Right atrium auricular region (tissue), 2 donors: ENCODE results near the gene HAUS8. TPM values are rescaled to one million over a fixed set of nuclear protein-coding genes. Genes with fewer than 3 reads are reported as not detected.
"Not testable (repeated sequence)": the region's sequence is repeated elsewhere in the genome, so short reads cannot be mapped to it uniquely, and the experiment has no call there.

Experiments used
- DNase-seq: peaks from one replicate; pipeline ENCODE4 v3.0.0-alpha.2; 2019; ENCODE audit warnings: low spot score
- H3K27ac ChIP-seq, 2 donors: fragments of 200-600 bp; sonication (generic); 1 replicate in 1 of 2; 2 replicates in 1 of 2; pipeline ENCODE4 v1.5.1; 2016 to 2019
- H3K27me3 ChIP-seq, 2 donors: fragments of 200-600 bp; sonication (generic); one replicate each; pipeline versions ENCODE4 v1.5.1 to v1.6.0; 2017 to 2019
- H3K36me3 ChIP-seq: fragments of 200-600 bp; sonication (generic); one replicate; pipeline ENCODE4 v1.5.1; 2016
- H3K4me1 ChIP-seq, 2 donors: fragments of 200-600 bp; sonication (generic); one replicate each; pipeline versions ENCODE4 v1.5.1 to v1.6.0; 2017 to 2019
- H3K4me3 ChIP-seq, 2 donors: fragments of 200-600 bp; sonication (generic); 1 replicate in 1 of 2; 2 replicates in 1 of 2; pipeline ENCODE4 v1.5.1; 2017 to 2019; ENCODE audit warnings: mild to moderate bottlenecking in 1 of 2, moderate library complexity in 1 of 2
- H3K9me3 ChIP-seq, 2 donors: fragments of 200-600 bp; sonication (generic); one replicate each; pipeline ENCODE4 v1.5.1; 2019
- total RNA-seq, 2 donors: library from RNA; depleted of rRNA; stranded (reverse); fragments of >200 nt; gene quantifications; one replicate each; pipeline ENCODE4 v1.1.0, GENCODE V29; 2016
- TF ChIP-seq, protein P1 (sequence below), 2 donors: fragments of 200-600 bp; sonication (generic); IDR thresholded peaks; one replicate each; pipeline ENCODE4 v1.5.1; 2019; ENCODE audit warnings: antibody characterized with exemption in 2 of 2

The HAUS8 gene
- total RNA-seq, 2 donors from 2014 or later, result 2.5 to 5.0 TPM

DNA sequence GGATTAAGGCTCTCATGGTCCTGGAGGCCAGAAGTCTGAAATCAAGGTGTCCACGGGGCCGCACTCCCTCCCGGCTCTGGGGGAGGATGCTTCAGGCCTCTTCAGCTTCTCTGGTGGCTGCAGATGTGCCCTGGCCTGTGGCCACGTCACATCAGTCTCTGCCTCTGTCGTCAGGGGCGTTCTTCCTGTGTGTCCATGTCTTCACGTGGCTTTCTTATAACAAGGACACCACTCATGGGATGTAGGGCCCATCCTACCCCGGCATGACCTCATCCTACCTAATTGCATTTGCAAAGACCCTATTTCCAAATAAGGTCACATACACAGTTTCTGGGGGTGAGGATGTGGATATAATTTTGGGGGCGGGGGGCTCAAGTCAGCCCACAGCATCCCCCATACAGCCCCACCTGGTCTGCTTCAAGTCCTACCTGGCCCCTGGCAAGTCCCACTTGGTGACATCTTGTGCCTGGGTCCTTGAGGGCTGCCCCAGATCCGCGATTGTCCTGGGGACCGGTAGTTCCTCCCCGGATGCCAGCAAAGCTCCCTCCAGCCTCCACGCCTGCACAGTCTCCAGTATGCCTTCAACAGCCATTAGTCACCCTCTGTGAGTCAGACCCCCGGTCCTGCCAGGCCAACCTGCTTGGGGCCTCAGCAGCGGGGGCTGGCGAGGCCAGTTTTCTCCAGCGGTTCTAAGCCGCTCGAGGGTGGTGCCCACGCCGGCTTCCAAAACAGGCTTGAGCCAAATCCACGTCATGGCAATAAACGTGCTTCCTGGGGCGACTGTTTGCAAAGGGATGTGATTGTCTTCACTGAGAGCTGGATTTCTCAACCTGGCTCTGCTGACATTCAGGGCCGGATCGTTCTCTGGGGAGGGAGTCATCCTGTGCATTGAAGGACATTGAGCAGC, 32.5 kb upstream of the HAUS8 start:
- TF ChIP-seq, protein P1, sequence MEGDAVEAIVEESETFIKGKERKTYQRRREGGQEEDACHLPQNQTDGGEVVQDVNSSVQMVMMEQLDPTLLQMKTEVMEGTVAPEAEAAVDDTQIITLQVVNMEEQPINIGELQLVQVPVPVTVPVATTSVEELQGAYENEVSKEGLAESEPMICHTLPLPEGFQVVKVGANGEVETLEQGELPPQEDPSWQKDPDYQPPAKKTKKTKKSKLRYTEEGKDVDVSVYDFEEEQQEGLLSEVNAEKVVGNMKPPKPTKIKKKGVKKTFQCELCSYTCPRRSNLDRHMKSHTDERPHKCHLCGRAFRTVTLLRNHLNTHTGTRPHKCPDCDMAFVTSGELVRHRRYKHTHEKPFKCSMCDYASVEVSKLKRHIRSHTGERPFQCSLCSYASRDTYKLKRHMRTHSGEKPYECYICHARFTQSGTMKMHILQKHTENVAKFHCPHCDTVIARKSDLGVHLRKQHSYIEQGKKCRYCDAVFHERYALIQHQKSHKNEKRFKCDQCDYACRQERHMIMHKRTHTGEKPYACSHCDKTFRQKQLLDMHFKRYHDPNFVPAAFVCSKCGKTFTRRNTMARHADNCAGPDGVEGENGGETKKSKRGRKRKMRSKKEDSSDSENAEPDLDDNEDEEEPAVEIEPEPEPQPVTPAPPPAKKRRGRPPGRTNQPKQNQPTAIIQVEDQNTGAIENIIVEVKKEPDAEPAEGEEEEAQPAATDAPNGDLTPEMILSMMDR (IDR thresholded peaks at IDR 0.05), result no peak
- H3K27me3 ChIP-seq, result no peaks in the 10 kb centered on the region
- no peaks in the 10 kb centered on the region for H3K9me3 ChIP-seq
- H3K4me1 ChIP-seq, result peaks cover 0 to 46% of the 10 kb centered on the region in 2 donors
- peak overlapping the region; percentile 79 to 80 for H3K27ac ChIP-seq
- no peak overlapping the region for H3K4me3 ChIP-seq
- H3K36me3 ChIP-seq, result peaks cover 27% of the 10 kb centered on the region
- peak; percentile 98 for DNase-seq

DNA sequence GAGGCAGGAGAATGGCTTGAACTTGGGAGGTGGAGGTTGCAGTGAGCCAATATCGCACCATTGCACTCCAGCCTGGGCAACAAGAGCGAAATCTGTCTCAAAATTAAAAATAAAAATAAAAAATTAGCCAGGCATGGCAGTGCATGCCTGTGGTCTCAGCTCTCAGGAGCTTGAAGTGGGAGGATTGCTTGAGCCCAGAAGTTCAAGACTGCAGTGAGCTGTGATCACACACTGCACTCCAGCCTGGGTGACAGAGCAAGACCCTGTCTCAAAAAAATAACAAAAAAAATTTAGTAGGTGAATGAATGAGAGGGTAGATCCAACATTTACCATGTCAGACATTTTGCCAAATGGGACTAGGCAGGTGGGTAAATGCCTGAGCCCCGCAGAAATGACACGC, 31.7 kb upstream of the HAUS8 start:
- not testable (repeated sequence) for H3K4me3 ChIP-seq, H3K9me3 ChIP-seq, H3K27me3 ChIP-seq, DNase-seq
- Histone ChIP-seq H3K4me1 (peaks cover 0 to 37% of the 10 kb centered on the region in 2 donors), H3K36me3 (peaks cover 35% of the 10 kb centered on the region), H3K27ac (peak overlapping the region; percentile 79 to 80)

DNA sequence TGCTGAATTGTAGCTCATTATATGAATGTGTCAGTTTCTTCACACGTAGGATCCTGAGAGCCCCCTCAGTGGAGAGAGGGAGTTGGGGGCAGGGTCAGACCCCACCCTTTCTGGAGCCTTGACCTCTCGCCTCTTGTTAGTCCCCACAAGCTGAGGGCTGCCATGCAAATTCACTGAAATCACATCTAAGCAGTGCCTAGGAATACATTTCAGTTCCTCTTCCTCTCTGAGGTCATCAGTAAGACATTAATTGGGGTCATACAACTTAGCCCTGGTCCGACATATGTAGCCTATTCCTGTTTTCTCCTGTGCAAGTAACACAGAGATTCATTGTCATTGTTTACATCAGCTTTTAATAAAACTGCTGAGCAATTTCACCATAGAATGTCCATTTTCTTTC, 30.3 kb upstream of the HAUS8 start:
- Histone ChIP-seq H3K36me3 (peaks cover 30% of the 10 kb centered on the region), H3K27me3 (no peaks in the 10 kb centered on the region), H3K4me3 (no peak overlapping the region), H3K27ac (no peak overlapping the region), H3K9me3 (no peaks in the 10 kb centered on the region), H3K4me1 (peaks cover 0 to 33% of the 10 kb centered on the region in 2 donors)
- TF ChIP-seq, protein P1 (IDR thresholded peaks at IDR 0.05), result no peak
- DNase-seq, result no peak

DNA sequence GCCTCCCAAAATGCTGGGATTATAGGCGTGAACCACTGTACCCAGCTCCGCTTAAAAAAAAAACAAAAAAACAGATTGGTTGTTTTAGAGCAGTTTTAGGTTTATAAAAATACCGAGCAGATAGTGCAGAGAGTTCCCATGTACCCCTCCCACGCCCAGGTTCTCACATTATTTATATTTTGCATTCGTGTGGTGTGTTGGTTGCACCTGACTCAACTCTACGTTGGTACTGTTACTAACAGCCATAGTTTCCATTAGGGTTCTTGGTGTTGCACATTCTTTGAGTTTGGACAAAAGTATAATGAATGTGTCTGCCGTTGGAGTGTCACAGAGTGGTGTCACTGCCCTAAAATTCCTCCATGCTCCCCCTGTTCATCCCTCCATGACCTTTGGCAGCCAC, 29.4 kb upstream of the HAUS8 start:
- H3K36me3 ChIP-seq, result peaks cover 27% of the 10 kb centered on the region
- TF ChIP-seq, protein P1 (IDR thresholded peaks at IDR 0.05), result no peak
- no peak for DNase-seq

DNA sequence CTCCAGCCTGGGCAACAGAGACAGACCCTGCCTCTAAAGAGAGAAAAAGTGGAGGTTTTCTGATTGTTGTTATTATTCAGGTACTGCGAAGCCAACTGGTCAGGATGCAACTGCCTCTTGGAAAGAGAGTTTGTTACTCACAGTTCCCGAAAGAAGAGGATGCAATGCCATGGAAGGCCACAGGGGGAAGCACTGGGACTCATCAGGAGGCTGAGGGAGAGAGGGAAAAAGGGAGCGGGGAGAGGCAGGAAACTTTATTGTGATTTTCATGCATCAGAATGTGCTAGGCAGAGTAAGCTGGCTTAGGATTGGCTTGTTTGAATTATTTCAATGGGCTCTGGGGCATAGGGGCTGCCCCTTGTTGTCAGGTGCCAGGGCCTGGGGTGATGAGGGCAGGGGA, 27.9 kb upstream of the HAUS8 start:
- TF ChIP-seq, protein P1 (IDR thresholded peaks at IDR 0.05), result peak in 1 of 2 donors; percentile 49
- no peak overlapping the region for H3K27ac ChIP-seq
- no peak overlapping the region for H3K4me3 ChIP-seq
- H3K36me3 ChIP-seq, result peaks cover 27% of the 10 kb centered on the region
- DNase-seq, result no peak
- H3K27me3 ChIP-seq, result no peaks in the 10 kb centered on the region
- no peaks in the 10 kb centered on the region for H3K9me3 ChIP-seq
- peaks cover 0 to 17% of the 10 kb centered on the region in 2 donors for H3K4me1 ChIP-seq

More for the DNA sequence above, 29.4 kb upstream of the HAUS8 start:
- Histone ChIP-seq H3K27ac (no peak overlapping the region), H3K4me3 (no peak overlapping the region), H3K27me3 (no peaks in the 10 kb centered on the region), H3K9me3 (no peaks in the 10 kb centered on the region), H3K4me1 (peaks cover 0 to 28% of the 10 kb centered on the region in 2 donors)

DNA sequence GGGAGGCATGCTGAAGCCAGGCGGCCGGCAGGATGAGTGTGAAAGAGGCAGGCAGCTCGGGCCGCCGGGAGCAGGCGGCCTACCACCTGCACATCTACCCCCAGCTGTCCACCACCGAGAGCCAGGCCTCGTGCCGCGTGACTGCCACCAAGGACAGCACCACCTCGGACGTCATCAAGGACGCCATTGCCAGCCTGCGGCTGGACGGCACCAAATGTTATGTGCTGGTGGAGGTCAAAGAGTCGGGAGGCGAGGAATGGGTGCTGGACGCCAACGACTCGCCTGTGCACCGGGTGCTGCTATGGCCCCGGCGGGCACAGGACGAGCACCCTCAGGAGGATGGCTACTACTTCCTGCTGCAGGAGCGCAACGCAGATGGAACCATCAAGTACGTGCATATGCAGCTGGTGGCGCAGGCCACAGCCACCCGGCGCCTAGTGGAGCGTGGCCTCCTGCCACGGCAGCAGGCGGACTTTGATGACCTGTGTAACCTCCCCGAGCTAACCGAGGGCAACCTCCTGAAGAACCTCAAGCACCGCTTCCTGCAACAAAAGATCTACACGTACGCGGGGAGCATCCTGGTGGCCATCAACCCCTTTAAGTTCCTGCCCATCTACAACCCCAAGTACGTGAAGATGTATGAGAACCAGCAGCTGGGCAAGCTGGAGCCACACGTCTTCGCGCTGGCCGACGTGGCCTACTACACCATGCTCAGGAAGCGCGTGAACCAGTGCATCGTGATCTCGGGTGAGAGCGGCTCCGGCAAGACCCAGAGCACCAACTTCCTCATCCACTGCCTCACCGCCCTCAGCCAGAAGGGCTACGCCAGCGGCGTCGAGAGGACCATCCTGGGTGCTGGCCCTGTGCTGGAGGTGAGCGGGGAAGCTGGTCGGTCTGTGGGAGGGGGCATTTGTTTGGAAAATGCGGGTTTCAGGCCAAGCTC, 26.7 kb upstream of the HAUS8 start:
- Histone ChIP-seq H3K4me3 (no peak overlapping the region), H3K4me1 (peaks cover 0 to 17% of the 10 kb centered on the region in 2 donors), H3K36me3 (peaks cover 27% of the 10 kb centered on the region), H3K27ac (no peak overlapping the region), H3K27me3 (no peaks in the 10 kb centered on the region), H3K9me3 (no peaks in the 10 kb centered on the region)
- TF ChIP-seq, protein P1 (IDR thresholded peaks at IDR 0.05), result no peak
- DNase-seq, result no peak
